ENCODE measurements around the gene BRI3BP.

The BRI3BP gene

DNA sequence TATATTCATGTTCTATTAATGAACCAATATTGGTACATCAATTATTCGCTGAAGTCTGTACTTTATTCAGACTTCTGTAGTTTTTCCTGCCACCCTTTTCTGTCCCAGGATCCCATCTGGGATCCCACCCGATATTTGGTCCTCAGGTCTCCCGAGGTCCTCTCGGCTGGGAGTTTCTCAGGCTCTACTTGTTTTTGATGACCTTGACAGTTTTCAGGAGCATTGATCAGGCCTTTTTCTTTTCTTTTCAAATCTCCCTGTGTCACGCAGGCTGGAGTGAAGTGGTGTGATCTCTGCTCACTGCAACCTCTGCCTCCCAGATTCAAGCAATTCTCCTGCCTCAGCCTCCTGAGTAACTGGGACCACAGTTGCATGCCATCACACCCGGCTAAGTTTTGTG, 11.2 kb downstream of the BRI3BP start:
- 96% methylated on average over 6 of the region's 6 CpGs for WGBS
- H3K27ac ChIP-seq (ENCODE audit: low read depth, low read length): no peak overlapping the region
- no peaks in the 10 kb centered on the region for H3K27me3 ChIP-seq (ENCODE audit: insufficient read depth, low read length)
- no peaks in the 10 kb centered on the region for H3K4me1 ChIP-seq (ENCODE audit: insufficient read depth, low read length)
- H3K9ac ChIP-seq (ENCODE audit: low read depth, low read length): no peak overlapping the region
- no peaks in the 10 kb centered on the region for H3K9me3 ChIP-seq (ENCODE audit: insufficient read depth, low read depth, low read length)
- no peak overlapping the region for H3K4me3 ChIP-seq (ENCODE audit: low read length)
- peaks cover 3% of the 10 kb centered on the region; the same call in 1 of the 2 replicates for H3K36me3 ChIP-seq (ENCODE audit: insufficient read depth, low read length)

GRCh38 chr12:125005652-125006051, 12.2 kb downstream of the BRI3BP start:
- no peaks in the 10 kb centered on the region for H3K27me3 ChIP-seq (ENCODE audit: insufficient read depth, low read length)
- H3K4me3 ChIP-seq (ENCODE audit: low read length): no peak overlapping the region
- WGBS: 94% methylated on average over 14 of the region's 14 CpGs
- H3K36me3 ChIP-seq (ENCODE audit: insufficient read depth, low read length): peaks cover 3% of the 10 kb centered on the region; the same call in 1 of the 2 replicates
- H3K4me1 ChIP-seq (ENCODE audit: insufficient read depth, low read length): no peaks in the 10 kb centered on the region
- no peak overlapping the region for H3K27ac ChIP-seq (ENCODE audit: low read depth, low read length)
- H3K9ac ChIP-seq (ENCODE audit: low read depth, low read length): no peak overlapping the region
- no peaks in the 10 kb centered on the region for H3K9me3 ChIP-seq (ENCODE audit: insufficient read depth, low read depth, low read length)

- H3K27ac ChIP-seq (ENCODE audit: low read depth, low read length): no peak overlapping the region
- 94% methylated on average over 11 of the region's 11 CpGs for WGBS
- peaks cover 3% of the 10 kb centered on the region; the same call in 1 of the 2 replicates for H3K36me3 ChIP-seq (ENCODE audit: insufficient read depth, low read length)
Measured at GRCh38 chr12:125006365-125006764, 12.9 kb downstream of the BRI3BP start.

DNA sequence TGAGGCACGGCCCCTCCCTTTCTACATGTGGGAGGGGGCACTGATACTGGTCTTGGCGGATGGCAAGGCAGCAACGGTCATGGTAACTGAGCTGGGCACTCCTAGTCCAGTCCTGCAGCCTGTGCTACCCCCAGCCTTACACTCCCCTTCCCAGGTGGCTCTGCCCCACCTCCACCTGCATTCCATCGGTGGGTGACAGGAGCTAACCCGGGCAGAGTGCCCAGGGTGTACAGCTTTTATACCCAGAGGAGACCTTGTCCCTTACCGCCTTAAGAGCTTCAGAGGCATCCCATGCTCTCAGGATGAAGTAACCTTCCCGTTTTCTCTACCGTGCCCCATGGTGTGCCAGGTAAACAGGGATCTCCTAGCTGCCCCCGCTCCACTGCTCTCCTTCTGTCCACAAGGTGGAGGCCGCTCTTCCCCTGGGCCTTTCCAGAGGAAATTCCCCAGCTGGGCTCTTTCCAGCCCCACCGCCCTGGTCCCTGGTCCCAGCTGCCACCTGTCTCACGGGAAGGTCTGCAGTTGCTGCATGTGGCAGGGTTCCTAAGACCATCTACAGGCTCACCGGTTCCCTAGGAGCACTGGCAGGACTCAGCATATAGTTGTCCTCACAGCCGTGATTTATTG, 20.5 kb downstream of the BRI3BP start:
- Histone ChIP-seq H3K9ac (ENCODE audit: low read depth, low read length) (no peak overlapping the region), H3K4me3 (ENCODE audit: low read length) (no peak overlapping the region), H3K9me3 (ENCODE audit: insufficient read depth, low read depth, low read length) (no peaks in the 10 kb centered on the region), H3K4me1 (ENCODE audit: insufficient read depth, low read length) (no peaks in the 10 kb centered on the region), H3K27ac (ENCODE audit: low read depth, low read length) (no peak overlapping the region), H3K27me3 (ENCODE audit: insufficient read depth, low read length) (no peaks in the 10 kb centered on the region), H3K36me3 (ENCODE audit: insufficient read depth, low read length) (peaks cover 42% of the 10 kb centered on the region)
- WGBS: 95% methylated on average over 14 of the region's 14 CpGs

More at GRCh38 chr12:125006365-125006764, 12.9 kb downstream of the BRI3BP start:
- Histone ChIP-seq H3K9ac (ENCODE audit: low read depth, low read length) (no peak overlapping the region), H3K27me3 (ENCODE audit: insufficient read depth, low read length) (no peaks in the 10 kb centered on the region), H3K4me3 (ENCODE audit: low read length) (no peak overlapping the region), H3K4me1 (ENCODE audit: insufficient read depth, low read length) (no peaks in the 10 kb centered on the region), H3K9me3 (ENCODE audit: insufficient read depth, low read depth, low read length) (no peaks in the 10 kb centered on the region)

DNA sequence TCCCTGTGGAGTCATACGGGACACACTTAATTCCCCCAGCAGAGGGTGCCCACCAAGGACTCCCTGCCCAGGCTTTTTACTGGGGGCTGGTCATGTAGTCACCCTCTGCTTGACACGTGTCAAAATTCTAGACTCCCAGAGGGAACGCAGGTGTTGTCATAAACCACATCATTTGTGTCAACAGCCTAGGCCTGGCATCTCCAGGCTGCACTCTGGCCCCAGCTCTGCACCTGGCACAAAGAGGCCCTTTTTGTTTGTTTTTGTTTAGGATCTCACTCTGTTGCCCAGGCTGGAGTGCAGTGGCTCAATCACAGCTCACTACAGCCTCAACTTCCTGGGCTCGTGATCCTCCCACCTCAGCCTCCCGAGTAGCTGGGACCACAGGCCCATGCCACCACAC, 21.1 kb downstream of the BRI3BP start:
- Histone ChIP-seq H3K27me3 (ENCODE audit: insufficient read depth, low read length) (no peaks in the 10 kb centered on the region), H3K4me1 (ENCODE audit: insufficient read depth, low read length) (no peaks in the 10 kb centered on the region), H3K4me3 (ENCODE audit: low read length) (no peak overlapping the region), H3K9me3 (ENCODE audit: insufficient read depth, low read depth, low read length) (no peaks in the 10 kb centered on the region), H3K36me3 (ENCODE audit: insufficient read depth, low read length) (peaks cover 42% of the 10 kb centered on the region), H3K27ac (ENCODE audit: low read depth, low read length) (no peak overlapping the region), H3K9ac (ENCODE audit: low read depth, low read length) (no peak overlapping the region)
- WGBS: 94% methylated on average over 5 of the region's 5 CpGs

GRCh38 chr12:125015680-125016310, 22.4 kb downstream of the BRI3BP start:
- Histone ChIP-seq H3K36me3 (ENCODE audit: insufficient read depth, low read length) (peaks cover 42% of the 10 kb centered on the region), H3K9ac (ENCODE audit: low read depth, low read length) (no peak overlapping the region), H3K4me1 (ENCODE audit: insufficient read depth, low read length) (no peaks in the 10 kb centered on the region), H3K4me3 (ENCODE audit: low read length) (no peak overlapping the region), H3K27me3 (ENCODE audit: insufficient read depth, low read length) (no peaks in the 10 kb centered on the region), H3K27ac (ENCODE audit: low read depth, low read length) (no peak overlapping the region), H3K9me3 (ENCODE audit: insufficient read depth, low read depth, low read length) (no peaks in the 10 kb centered on the region)
- 94% methylated on average over 24 of the region's 24 CpGs for WGBS

GRCh38 chr12:125017801-125018200, 24.4 kb downstream of the BRI3BP start:
- H3K36me3 ChIP-seq (ENCODE audit: insufficient read depth, low read length): peaks cover 40% of the 10 kb centered on the region
- H3K27ac ChIP-seq (ENCODE audit: low read depth, low read length): no peak overlapping the region
- no peak overlapping the region for H3K9ac ChIP-seq (ENCODE audit: low read depth, low read length)
- H3K4me1 ChIP-seq (ENCODE audit: insufficient read depth, low read length): no peaks in the 10 kb centered on the region
- H3K9me3 ChIP-seq (ENCODE audit: insufficient read depth, low read depth, low read length): no peaks in the 10 kb centered on the region
- 98% methylated on average over 9 of the region's 9 CpGs for WGBS
- no peak overlapping the region for H3K4me3 ChIP-seq (ENCODE audit: low read length)
- H3K27me3 ChIP-seq (ENCODE audit: insufficient read depth, low read length): no peaks in the 10 kb centered on the region

DNA sequence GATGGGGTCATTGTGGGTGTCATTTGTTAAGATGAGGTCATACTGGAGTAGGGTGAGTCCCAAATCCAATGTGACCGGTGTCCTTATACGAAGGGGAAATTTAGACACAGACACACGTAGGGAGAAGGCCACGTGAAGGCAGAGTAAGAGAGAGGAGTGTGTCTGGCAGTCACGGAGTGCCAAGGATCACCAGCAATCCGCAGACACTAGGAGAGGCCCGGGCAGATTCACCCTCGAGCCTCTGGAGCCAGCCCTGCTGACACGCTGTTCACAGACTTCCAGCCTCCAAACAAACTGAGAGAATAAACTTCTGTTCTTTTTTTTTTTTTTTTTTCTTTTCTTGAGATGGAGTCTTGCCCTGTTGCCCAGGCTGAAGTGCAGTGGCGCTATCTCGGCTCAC, 24.9 kb downstream of the BRI3BP start:
- 96% methylated on average over 11 of the region's 11 CpGs for WGBS
- Histone ChIP-seq H3K27me3 (ENCODE audit: insufficient read depth, low read length) (no peaks in the 10 kb centered on the region), H3K27ac (ENCODE audit: low read depth, low read length) (no peak overlapping the region), H3K4me3 (ENCODE audit: low read length) (no peak overlapping the region), H3K9me3 (ENCODE audit: insufficient read depth, low read depth, low read length) (no peaks in the 10 kb centered on the region), H3K36me3 (ENCODE audit: insufficient read depth, low read length) (peaks cover 40% of the 10 kb centered on the region), H3K4me1 (ENCODE audit: insufficient read depth, low read length) (no peaks in the 10 kb centered on the region), H3K9ac (ENCODE audit: low read depth, low read length) (no peak overlapping the region)

- H3K4me3 ChIP-seq (ENCODE audit: low read length): no peak overlapping the region
- no peak overlapping the region for H3K27ac ChIP-seq (ENCODE audit: low read depth, low read length)
- 97% methylated on average over 9 of the region's 9 CpGs for WGBS
- no peaks in the 10 kb centered on the region for H3K27me3 ChIP-seq (ENCODE audit: insufficient read depth, low read length)
- H3K36me3 ChIP-seq (ENCODE audit: insufficient read depth, low read length): peaks cover 28% of the 10 kb centered on the region
- H3K9me3 ChIP-seq (ENCODE audit: insufficient read depth, low read depth, low read length): no peaks in the 10 kb centered on the region
- H3K4me1 ChIP-seq (ENCODE audit: insufficient read depth, low read length): no peaks in the 10 kb centered on the region
- H3K9ac ChIP-seq (ENCODE audit: low read depth, low read length): no peak overlapping the region
Measured at GRCh38 chr12:125021096-125021495, 27.7 kb downstream of the BRI3BP start.

DNA sequence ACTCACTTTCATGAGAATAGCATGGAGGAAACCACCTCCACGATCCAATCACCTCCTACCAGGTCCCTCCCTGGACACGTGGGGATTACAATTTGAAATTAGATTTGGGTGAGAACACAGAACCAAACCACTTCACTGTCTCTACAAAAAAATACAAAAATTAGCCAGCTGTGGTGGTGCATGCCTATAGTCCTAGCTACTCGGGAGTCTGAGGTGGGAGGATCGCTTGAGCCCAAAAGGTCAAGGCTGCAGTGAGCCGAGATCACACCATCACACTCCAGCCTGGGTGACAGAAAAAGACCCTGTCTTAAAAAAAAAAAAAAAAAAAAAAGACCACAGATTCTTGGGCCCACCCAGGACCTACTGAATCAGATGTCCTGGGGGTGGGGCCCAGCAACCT, 28.3 kb downstream of the BRI3BP start:
- 79% methylated on average over 4 of the region's 5 CpGs for WGBS
- Histone ChIP-seq H3K9me3 (ENCODE audit: insufficient read depth, low read depth, low read length) (no peaks in the 10 kb centered on the region), H3K4me3 (ENCODE audit: low read length) (no peak overlapping the region), H3K36me3 (ENCODE audit: insufficient read depth, low read length) (peaks cover 30% of the 10 kb centered on the region), H3K27me3 (ENCODE audit: insufficient read depth, low read length) (no peaks in the 10 kb centered on the region), H3K4me1 (ENCODE audit: insufficient read depth, low read length) (no peaks in the 10 kb centered on the region), H3K27ac (ENCODE audit: low read depth, low read length) (no peak overlapping the region), H3K9ac (ENCODE audit: low read depth, low read length) (no peak overlapping the region)

DNA sequence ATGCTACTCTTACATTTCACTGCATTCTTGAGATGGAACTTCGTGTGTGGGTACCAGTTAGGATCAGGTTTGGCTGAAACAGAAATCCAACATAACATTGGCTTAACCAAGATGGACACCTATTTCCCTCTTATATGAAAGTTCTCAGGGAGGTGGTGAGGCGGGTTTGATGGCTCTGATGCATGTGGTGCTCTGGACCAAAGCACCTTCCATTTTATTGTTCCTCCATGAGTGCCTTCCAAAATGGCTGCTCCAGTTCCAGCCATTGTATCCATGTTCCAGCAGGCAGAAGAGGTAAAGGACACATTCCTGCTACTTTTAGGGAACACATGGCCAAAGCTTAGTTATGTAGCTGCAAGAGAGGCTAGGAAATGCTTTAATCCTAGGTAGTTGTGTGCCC, 29.6 kb downstream of the BRI3BP start:
- Histone ChIP-seq H3K4me1 (ENCODE audit: insufficient read depth, low read length) (no peaks in the 10 kb centered on the region), H3K4me3 (ENCODE audit: low read length) (no peak overlapping the region)
- 89% methylated on average over 2 of the region's 2 CpGs for WGBS

More for the DNA sequence above, 29.6 kb downstream of the BRI3BP start:
- Histone ChIP-seq H3K9ac (ENCODE audit: low read depth, low read length) (no peak overlapping the region), H3K9me3 (ENCODE audit: insufficient read depth, low read depth, low read length) (no peaks in the 10 kb centered on the region), H3K27me3 (ENCODE audit: insufficient read depth, low read length) (no peaks in the 10 kb centered on the region), H3K36me3 (ENCODE audit: insufficient read depth, low read length) (peaks cover 28% of the 10 kb centered on the region), H3K27ac (ENCODE audit: low read depth, low read length) (no peak overlapping the region)
